K562 treated with DMSO at 1 percent for 48 hours (cell line): ENCODE results near the gene IFIT2. TPM values are rescaled to one million over a fixed set of nuclear protein-coding genes. Genes with fewer than 3 reads are reported as not detected.

ENCODE experiments used
- total RNA-seq: library from RNA; unstranded; fragments of 300-600 nt; gene quantifications from 2 replicates; pipeline ENCODE4 v1.2.3, GENCODE V29; 2022; ENCODE audit warnings: low replicate concordance; ENCODE audit errors: extremely low read depth

The IFIT2 gene, protein sequence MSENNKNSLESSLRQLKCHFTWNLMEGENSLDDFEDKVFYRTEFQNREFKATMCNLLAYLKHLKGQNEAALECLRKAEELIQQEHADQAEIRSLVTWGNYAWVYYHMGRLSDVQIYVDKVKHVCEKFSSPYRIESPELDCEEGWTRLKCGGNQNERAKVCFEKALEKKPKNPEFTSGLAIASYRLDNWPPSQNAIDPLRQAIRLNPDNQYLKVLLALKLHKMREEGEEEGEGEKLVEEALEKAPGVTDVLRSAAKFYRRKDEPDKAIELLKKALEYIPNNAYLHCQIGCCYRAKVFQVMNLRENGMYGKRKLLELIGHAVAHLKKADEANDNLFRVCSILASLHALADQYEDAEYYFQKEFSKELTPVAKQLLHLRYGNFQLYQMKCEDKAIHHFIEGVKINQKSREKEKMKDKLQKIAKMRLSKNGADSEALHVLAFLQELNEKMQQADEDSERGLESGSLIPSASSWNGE
- not detected in 2 replicates for total RNA-seq

DNA sequence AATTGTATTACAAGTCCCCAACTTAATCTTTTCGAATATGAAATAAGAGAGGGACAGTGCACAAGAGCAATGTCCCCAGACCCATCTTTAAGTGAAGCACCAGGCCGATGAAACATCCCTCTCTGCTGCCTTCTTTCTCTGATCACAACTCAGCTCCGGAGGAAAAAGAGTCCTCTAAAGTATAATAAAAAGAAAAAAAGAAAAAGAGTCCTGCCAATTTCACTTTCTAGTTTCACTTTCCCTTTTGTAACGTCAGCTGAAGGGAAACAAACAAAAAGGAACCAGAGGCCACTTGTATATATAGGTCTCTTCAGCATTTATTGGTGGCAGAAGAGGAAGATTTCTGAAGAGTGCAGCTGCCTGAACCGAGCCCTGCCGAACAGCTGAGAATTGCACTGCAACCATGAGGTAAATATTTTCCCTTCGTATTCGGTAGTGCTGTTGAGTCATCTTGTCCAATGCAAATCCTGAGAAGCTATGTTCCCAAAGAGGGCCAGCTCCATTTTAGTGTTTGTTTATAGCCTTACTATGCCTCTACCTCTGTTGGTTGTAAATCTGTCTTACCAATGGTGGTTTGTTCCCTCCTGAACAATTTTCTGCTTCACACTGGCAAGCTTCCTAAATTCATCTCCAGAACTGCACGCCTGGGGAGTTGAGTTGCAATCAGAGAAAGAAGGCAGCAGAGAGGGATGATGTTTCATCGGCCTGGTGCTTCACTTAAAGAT, at the start of gene IFIT2:
Gene IFIT2, plus strand, starts transcription at position 326 of the 725 bp plus-strand sequence. Its CDS starts 78 bp downstream, at position 404.

DNA sequence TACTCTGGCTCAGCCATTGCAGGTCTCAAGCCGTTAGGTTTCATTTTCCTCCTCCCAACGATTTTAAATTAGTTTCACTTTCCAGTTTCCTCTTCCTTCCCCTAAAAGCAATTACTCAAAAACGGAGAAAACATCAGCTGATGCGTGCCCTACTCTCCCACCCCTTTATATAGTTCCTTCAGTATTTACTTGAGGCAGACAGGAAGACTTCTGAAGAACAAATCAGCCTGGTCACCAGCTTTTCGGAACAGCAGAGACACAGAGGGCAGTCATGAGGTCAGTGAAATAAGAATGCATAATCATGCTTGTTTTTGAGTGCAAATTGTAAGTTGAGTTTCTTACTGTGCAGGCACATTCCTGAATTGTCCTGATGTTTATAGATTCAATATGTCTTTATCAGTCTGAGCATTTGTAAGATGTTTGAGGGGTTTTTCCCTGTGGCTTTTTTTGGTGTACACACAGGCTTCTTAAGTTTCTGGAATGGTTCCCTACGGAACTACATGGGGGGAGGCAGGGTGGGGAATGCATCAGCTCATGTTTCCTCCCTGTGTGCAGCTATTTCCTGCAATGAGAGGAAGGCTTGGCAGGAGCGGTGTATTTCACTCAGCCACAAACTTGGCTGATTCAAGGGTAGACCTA, 26.1 kb downstream of the IFIT2 start, which contains the start of gene IFIT3:
Gene IFIT3, plus strand, starts transcription at position 195 of the 639 bp plus-strand sequence. Its CDS starts 77 bp downstream, at position 272.

Other genes with a start within 250 kb of the IFIT2 start
- gene CH25H, start 94.7 kb upstream of the IFIT2 start, total RNA-seq, result not detected in 2 replicates
- not detected in 2 replicates for gene LIPA, start 50.3 kb upstream of the IFIT2 start, total RNA-seq
- not detected in 2 replicates for gene IFIT3, start 26.0 kb downstream of the IFIT2 start, total RNA-seq
- gene IFIT1B, start 76.0 kb downstream of the IFIT2 start, total RNA-seq, result not detected in 2 replicates
- not detected in 2 replicates for gene IFIT1, start 90.6 kb downstream of the IFIT2 start, total RNA-seq
- gene IFIT5, start 112.5 kb downstream of the IFIT2 start, total RNA-seq, result not detected in 2 replicates
- not detected in 2 replicates for gene SLC16A12, start 233.5 kb downstream of the IFIT2 start, total RNA-seq